GM10266 (cell line): ENCODE measurements around the gene ABHD15.
"Not testable (repeated sequence)": the region's sequence is repeated elsewhere in the genome, so short reads cannot be mapped to it uniquely, and the experiment has no call there.

Source experiments
- DNase-seq: peaks from one replicate; pipeline ENCODE4 v3.0.0; 2012; ENCODE audit errors: extremely low spot score
- CTCF ChIP-seq: IDR thresholded peaks from 2 replicates; pipeline ENCODE4 v1.5.1; 2012; ENCODE audit warnings: mild to moderate bottlenecking, low read depth; ENCODE audit not compliant: control insufficient read depth, insufficient read depth; ENCODE audit errors: missing control alignments

ABHD15 gene

DNA sequence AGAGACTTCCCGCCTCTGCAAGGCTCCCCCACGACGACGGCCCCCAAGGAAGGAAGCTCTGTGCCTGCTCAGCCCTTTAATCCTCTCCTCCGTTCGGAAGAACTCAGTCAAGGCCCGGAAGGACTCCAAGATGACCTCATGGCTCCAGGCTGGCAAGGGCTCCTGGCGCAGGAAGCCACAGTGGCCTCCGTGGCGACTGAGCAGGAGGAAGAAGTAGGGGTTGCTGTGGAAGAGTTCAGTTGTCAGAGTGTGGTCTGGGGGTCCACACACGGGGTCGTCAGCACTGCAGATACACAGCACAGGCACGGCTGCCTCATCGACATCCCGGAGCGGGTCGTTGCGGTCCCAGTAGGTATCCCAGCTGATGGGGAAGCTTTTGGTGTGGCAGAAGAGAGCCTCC is 4.2 kb downstream of the ABHD15 start:
- TF ChIP-seq CTCF: no peak
- no peak for DNase-seq

GRCh38 chr17:29561554-29562517 is 5.0 kb downstream of the ABHD15 start:
- DNase-seq: peak; percentile 7
- TF ChIP-seq CTCF: no peak

DNA sequence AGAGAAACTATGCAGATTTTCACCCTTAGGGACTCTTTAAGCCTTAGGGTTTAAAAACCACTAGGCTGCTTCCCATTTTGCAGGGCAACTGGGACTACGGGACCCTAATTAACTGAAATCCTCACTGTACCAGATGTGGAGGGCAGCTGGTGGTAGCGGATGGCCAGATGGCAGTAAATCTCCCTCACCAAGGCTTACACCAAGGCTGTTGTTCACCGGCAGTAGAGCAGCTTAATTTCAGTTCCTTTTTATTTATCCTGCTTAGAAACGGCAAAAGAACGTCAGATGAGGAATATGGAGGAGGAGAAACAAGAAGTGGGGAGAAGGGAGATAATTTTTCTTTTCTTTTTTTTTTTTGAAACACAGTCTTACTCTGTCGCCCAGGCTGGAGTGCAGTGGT is 6.5 kb downstream of the ABHD15 start:
- DNase-seq: peak; percentile 28
- no peak for TF ChIP-seq CTCF

- peak; percentile 12 for TF ChIP-seq CTCF
- no peak for DNase-seq
These were observed 7.2 kb downstream of the ABHD15 start for GRCh38 chr17:29559640-29560039.

DNA sequence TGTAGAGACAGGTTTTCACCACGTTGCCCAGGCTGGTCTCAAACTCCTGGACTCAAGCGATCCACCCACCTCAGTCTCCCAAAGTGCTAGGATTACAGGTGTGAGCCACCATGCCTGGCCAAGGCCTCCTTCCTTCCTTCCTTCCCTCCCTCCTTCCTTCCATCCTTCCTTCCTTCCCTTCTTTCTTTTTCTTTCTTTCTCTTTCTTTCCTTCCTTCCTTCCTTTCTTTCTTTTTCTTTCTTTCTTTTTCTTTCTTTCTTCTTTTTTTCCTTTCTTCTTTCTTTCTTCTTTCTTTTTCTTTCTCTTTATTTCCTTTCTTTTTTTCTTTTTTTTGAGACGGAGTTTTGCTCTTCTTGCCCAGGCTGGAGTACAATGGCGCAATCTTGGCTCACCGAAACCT is 8.7 kb downstream of the ABHD15 start:
- not testable (repeated sequence) for DNase-seq

GRCh38 chr17:29557739-29558116 is 9.1 kb downstream of the ABHD15 start:
- no peak for DNase-seq
- TF ChIP-seq CTCF: no peak

- DNase-seq: no peak
- TF ChIP-seq CTCF: no peak
These were observed 9.6 kb downstream of the ABHD15 start for GRCh38 chr17:29557085-29557738.

- no peak for TF ChIP-seq CTCF
- DNase-seq: no peak
These were observed 11.0 kb downstream of the ABHD15 start for GRCh38 chr17:29555840-29556239.
